ENCODE results near the gene NCAM2.
A peak's percentile ranks its signal among the peaks of the same experiment; 100 is the strongest.

The NCAM2 gene

GRCh38 chr21:21159253-21159899 is 161.2 kb downstream of the NCAM2 start:
- H3K4me3 ChIP-seq (ENCODE audit: low read depth, low read length) = no peak overlapping the region
- TF ChIP-seq CTCF (IDR thresholded peaks at IDR 0.05; ENCODE audit: borderline replicate concordance, insufficient read depth, low read depth, low read length) = no peak

- no peak overlapping the region for H3K4me3 ChIP-seq (ENCODE audit: low read depth, low read length)
- no peak for TF ChIP-seq CTCF (IDR thresholded peaks at IDR 0.05; ENCODE audit: borderline replicate concordance, insufficient read depth, low read depth, low read length)
Measured at GRCh38 chr21:21162786-21163185, 164.6 kb downstream of the NCAM2 start.

- no peak overlapping the region for H3K4me3 ChIP-seq (ENCODE audit: low read depth, low read length)
- TF ChIP-seq CTCF (IDR thresholded peaks at IDR 0.05; ENCODE audit: borderline replicate concordance, insufficient read depth, low read depth, low read length) = peak; percentile 26; the same call in 1 of the 2 replicates
Measured at GRCh38 chr21:21163904-21164303, 165.7 kb downstream of the NCAM2 start.

DNA sequence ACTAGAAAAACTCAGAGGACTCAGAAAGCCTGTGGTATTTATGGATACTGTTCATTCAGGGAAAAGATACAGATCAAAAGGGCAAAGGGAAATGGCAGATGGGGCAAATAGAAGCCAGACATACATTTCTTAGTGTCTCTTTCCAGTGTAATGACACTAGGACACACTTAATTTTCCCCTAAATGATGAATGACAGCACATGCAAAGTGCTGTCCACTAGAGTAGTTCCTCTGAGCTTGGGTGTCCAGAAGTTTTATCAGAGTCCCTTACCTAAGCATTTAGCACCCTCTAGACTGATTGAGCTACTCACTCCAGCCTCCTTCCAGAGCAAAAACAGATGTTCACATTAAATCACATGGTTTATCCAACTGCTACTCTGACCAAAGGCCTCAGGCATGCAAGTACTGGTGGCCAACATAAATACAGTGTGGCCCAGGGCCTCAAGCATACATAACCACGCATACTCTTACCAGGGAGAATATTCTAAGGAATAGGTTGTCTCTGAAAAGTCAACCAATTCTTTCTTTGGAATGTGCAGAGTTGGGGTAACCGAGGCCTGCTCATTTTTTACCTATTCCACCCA is 166.9 kb downstream of the NCAM2 start:
- H3K4me3 ChIP-seq (ENCODE audit: low read depth, low read length) = no peak overlapping the region
- TF ChIP-seq CTCF (IDR thresholded peaks at IDR 0.05; ENCODE audit: borderline replicate concordance, insufficient read depth, low read depth, low read length) = no peak

DNA sequence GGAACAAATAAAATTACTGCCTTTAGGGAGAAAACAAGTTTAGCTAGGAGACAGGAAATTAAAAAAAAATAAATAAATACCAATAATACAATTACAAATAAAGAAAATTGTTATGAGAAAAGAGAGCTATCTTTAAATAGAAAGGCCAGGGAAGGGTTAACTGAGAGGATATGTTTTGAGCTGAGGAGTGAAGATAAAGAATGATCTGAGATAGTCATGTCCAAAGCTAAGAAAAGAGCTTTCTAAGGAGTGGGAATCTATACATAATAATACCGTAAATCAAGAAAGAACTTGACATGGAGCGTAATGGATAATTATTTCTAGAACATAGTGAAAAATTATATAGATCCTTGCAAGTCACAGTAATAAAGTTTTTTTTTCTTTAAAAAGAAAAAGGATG is 176.5 kb downstream of the NCAM2 start:
- TF ChIP-seq CTCF (IDR thresholded peaks at IDR 0.05; ENCODE audit: borderline replicate concordance, insufficient read depth, low read depth, low read length) = no peak
- H3K4me3 ChIP-seq (ENCODE audit: low read depth, low read length) = no peak overlapping the region

DNA sequence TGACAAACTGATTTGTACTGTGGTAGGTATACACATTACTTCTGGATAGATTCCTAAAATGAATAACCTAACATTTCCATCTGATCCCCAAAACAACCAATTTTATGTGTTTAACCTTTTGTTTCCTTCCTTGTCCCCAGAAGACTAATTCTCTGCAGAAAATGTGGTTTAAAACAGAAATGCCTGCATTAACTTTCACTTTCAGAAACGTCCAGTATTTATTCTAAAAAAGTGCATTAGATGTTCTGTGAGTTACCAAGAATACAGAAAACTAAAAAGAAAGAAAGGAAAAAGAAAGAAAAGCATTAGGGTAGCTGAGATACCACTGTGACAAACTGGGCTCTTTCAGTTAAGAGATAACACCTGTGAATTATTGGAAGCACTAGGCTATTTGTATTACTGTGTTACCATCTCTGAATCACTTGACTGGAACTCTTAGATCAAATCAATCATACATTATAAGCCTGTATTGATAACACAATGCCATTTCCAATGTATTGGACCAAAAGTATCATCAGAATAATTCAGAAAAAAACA is 177.7 kb downstream of the NCAM2 start:
- TF ChIP-seq CTCF (IDR thresholded peaks at IDR 0.05; ENCODE audit: borderline replicate concordance, insufficient read depth, low read depth, low read length) = no peak
- H3K4me3 ChIP-seq (ENCODE audit: low read depth, low read length) = no peak overlapping the region
